Measurements from ENCODE around the gene TRMT44.

Gene TRMT44

DNA sequence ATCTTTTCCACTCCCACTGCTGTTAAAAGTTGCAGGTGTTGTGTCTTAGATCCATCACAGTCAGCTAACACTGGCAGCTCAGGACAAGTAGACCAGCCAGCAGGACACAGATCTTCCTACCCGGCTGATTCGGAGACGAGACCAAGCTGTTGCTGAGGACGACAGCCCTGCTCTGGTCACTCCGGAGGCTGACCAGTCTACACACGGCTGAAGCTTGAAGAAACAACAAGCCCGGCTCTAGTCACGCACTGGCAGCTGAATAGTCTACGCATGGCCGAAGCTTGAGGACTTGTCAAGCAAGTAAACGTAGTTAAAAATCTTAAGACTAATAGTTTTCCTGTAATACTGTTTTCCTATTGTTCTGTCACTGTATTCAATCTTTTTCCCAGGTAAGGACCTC is 1.8 kb upstream of the TRMT44 start:
- no peak for DNase-seq

DNA sequence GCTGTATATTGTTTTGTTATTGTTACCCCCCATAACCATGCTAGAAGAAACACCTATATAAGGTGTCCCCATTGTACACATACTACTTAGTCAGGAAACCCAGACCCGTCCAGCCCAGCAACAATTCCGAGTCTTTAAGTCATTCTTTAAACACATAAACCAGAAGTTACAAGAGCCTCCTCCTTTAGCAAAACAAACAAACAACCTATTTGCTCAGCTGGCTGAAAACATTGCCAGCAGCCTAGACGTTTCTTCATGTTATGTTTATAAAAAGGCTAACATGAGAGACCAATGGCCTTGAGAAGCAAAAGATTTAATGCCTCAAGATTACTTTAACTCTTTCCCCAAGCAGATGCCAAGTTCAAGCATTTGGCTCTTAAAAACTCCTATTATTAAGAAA is 1.4 kb upstream of the TRMT44 start:
- no peak for DNase-seq

GRCh38 chr4:8439914-8440491 is 574 bp upstream of the TRMT44 start:
- DNase-seq: peak; percentile 66

DNA sequence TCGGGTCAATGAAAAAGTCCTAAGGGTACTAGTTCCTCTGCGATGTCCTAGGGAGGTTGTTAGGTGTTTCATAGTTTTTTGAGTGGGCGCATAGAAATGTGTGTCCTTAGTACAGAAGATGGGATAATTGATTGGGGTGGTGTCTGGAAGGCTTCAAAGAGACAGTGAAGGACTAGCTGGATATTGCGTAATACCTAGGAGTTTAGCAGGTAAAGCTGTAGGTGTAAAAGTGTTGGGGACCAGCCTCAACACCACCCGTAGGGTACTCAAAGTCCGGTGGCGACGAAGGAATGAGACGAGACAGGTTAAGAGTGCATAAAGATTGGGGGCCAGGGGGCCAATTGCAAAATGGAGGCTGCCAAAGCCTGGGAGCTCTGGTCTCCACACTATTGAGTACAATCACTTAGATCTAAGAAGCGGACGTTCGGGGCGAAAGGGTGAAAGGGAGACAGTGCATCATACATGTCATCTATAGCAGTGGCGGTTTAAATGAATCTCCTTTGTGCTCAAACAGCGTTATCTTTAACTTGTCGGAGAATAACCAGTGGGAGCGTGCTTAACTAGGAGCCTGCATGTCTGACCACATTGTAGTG is 1.0 kb downstream of the TRMT44 start:
- no peak for DNase-seq

- no peak for DNase-seq
These were observed 2.2 kb downstream of the TRMT44 start for GRCh38 chr4:8442596-8443358.

DNA sequence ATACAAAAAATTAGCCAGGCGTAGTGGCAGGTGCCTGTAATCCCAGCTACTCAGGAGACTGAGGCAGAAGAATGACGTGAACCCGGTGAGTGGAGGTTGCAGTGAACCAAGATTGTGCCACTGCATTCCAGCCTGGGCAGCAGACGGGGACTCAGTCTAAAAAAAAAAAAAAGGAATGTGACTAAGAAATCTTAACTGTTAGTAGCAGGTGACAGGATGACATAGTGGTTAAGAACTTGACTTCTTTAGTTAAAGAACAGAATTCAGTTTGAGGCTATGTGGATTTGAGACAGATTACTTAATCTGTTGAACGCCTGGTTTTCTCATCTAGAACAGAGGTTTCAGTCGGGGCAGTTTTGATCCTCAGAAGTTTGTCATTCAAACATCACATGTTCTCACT is 3.2 kb downstream of the TRMT44 start:
- no peak for DNase-seq

DNA sequence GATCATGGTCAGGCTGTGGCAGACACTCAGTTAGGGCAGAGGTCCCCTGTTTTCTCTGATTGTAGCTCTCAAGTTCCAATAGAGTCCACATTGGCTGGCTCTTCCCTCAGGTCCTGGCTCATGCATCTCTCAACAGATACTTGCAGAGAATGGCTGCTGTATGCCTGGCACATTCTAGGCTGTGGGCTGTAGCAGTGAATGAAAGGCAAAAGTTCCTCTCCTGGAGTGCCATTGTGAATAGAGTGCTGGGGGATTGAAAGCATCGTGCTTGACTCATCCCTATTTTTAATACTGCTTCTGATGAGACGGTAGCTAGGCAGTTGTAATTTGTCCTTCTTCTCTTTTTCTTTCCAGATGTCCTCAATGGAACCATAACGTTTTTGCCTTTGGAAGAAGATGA is 5.5 kb downstream of the TRMT44 start:
- DNase-seq: no peak

DNA sequence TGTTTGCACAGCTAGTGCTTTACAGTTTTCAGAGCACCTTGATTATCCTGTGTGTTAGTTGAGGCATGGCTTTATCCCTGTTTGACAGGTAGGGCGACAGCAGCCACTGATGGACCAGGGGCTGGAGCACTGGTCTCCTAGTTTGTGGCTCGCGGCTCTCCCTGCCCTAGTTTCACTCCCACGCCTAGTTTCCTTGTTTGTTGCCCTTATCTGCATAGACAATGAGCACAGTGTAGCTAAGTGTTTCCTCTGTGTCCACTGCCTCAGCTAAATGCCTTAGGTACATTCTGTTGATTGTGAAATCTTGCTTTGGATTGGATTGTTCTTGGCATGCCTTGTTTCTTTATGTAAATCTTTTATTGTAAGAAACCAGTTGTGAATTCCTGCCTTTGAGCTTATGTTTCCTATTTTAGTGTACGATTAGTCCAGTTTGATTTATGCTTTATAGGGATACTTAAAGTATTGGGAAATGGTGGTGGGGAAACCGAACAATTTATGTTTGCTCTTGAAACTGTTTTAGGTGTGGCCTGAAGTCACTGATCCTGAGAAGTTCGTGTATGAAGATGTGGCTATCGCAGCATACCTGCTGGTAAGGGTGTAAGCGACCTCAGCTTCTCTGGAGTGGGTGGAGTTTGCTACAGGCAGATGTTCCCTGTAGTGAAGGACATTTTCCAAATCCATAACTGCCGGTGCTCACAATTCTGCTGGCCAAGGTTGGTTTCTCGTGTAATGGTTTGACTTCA is 11.0 kb downstream of the TRMT44 start:
- no peak for DNase-seq

- DNase-seq: no peak
These were observed 13.4 kb downstream of the TRMT44 start for GRCh38 chr4:8453957-8454356.

DNA sequence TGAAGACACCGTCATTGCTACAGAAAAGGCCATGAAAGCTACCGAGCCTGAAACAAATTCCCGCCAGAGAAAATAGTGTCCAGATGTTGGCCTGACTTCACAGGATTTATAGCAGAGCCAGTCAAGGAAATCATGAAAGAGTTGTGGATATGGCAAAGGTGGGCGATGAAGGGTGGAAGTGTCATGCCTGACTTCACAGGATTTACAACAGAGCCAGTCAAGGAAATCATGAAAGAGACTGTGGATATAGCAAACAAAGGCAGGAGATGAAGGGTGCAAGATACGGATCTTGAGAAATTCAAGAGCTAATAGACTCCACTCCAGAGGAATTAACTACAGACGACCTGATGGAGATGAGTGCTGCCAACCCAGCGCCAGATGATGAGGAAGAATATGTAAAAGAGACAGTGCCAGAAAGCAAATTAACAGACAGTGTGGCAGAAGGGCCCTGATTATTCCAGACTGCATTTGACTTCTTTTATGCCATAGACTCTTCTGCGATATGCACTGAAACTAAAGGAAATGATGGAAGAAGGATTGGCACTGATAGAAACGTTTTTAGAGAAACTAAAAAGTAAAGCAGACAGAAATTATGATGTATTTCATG is 17.2 kb downstream of the TRMT44 start:
- DNase-seq: no peak

GRCh38 chr4:8459867-8460445 is 19.4 kb downstream of the TRMT44 start:
- peak; percentile 26 for DNase-seq

- no peak for DNase-seq
These were observed 20.5 kb downstream of the TRMT44 start for GRCh38 chr4:8461086-8461485.

DNA sequence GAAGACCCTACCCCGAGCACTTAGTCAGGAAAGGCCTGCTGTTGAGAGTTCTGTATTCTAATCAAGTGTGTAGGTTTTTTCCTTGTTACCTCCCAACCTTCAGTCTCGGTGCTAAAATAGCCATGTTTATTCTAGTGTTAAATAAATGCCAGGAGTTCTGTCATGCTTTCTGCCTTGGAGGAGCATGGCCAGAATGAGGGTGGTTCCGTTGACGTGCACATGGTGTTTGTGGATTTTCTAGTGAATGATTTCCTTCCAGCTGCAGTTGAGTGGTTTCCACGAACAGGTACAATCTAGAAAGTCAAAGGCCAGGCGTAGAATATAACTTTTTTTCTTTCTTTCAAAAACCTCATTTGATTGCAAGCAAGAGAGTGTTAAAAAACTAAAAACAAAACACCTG is 21.0 kb downstream of the TRMT44 start:
- DNase-seq: no peak

GRCh38 chr4:8463811-8464210 is 23.2 kb downstream of the TRMT44 start:
- DNase-seq: no peak

DNA sequence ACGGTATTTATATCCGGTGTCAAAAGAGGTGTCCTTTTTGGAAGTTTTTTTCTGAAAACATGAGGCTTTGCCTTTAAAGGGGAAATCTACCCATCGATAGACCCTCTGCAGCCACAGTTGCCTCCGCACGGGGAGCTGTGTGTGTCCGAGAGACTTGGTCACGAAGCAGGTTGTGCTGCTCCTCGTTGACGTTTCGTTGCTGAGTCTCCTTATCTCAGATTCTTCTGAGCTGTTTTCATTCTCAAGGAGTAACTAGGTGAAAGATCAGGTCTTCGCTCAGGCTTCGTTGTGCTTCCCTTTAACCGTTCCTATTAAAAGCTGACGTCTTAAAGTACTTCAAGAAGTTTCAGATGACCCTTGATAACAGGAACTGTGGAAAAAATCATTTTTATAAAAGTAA is 23.8 kb downstream of the TRMT44 start:
- no peak for DNase-seq

GRCh38 chr4:8465615-8466611 is 25.3 kb downstream of the TRMT44 start:
- no peak for DNase-seq

DNA sequence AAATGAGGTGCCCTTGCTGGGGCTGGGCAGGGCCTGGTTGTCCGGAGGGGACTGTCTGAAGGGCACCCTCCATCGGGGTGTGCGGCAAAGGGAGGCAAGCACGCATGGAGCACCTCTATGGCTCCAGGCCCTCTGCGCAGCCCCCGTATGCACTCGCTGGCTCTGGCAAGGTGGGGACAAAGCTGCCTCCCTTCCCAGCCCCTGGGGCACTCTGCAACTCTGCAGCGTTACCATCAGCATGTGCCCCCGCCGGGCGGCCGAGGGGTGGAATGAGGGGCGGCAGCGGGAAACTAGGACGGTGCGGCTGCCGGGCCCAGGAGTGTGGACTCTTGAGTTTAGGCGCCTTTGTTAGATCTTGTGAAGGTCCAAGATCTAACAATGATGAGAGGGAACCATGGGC is 26.4 kb downstream of the TRMT44 start:
- no peak for DNase-seq

- DNase-seq: peak; percentile 79
These were observed 28.4 kb downstream of the TRMT44 start for GRCh38 chr4:8468746-8469535.

DNA sequence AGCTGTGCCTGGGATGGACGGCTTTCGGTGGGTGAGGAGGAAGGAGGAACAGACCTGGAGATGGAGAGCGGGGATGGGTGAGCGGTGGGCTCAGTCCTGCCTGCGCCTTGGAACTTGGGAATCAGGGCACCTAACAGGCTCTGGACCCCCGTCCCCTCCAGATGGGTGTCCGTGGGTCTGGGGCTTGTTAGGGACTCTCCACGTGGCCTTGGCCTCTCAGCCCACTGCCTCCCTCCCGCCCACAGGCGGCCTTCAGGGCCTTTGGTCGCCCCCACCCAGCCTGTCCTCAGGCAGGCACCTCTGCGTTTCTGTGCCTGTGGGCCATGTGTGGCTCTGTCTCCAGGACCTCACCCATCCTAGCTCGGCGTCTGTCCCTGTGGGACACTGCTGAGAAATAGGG is 29.0 kb downstream of the TRMT44 start:
- DNase-seq: no peak

- DNase-seq: no peak
These were observed 30.0 kb downstream of the TRMT44 start for GRCh38 chr4:8470451-8471024.

All from hematopoietic multipotent progenitor cell treated with erythropoietin and hydrocortisone succinate and interleukin-3 and kit ligand, for 4 days (in vitro differentiated cells).